ENCODE data around the gene ANAPC2. TPM values are rescaled to one million over a fixed set of nuclear protein-coding genes. Genes with fewer than 3 reads are reported as not detected.
A peak's percentile ranks its signal among the peaks of the same experiment; 100 is the strongest.

The ANAPC2 gene
- 74.5 TPM for total RNA-seq

- peak; percentile 94 for DNase-seq (ENCODE audit: low spot score)
Measured at GRCh38 chr9:137188490-137189296, at the start of gene ANAPC2, which contains the start of gene SSNA1. TSS of gene ANAPC2 (minus strand) at chr9:137188560. CDS start at chr9:137188532, 28 bp downstream. TSS of gene SSNA1 (plus strand) at chr9:137188676. CDS start at chr9:137188727, 51 bp downstream.

GRCh38 chr9:137236936-137237421, 48.6 kb upstream of the ANAPC2 start:
- DNase-seq (ENCODE audit: low spot score) = no peak

- DNase-seq (ENCODE audit: low spot score) = peak; percentile 92
Measured at GRCh38 chr9:137236238-137236935, 48.0 kb upstream of the ANAPC2 start.

GRCh38 chr9:137235424-137236237, 47.3 kb upstream of the ANAPC2 start:
- DNase-seq (ENCODE audit: low spot score) = no peak

- no peak for DNase-seq (ENCODE audit: low spot score)
Measured at GRCh38 chr9:137234758-137235423, 46.5 kb upstream of the ANAPC2 start.

GRCh38 chr9:137234055-137234697, 45.8 kb upstream of the ANAPC2 start:
- DNase-seq (ENCODE audit: low spot score) = no peak

- no peak for DNase-seq (ENCODE audit: low spot score)
Measured at GRCh38 chr9:137233143-137233980, 45.0 kb upstream of the ANAPC2 start.

- no peak for DNase-seq (ENCODE audit: low spot score)
Measured at GRCh38 chr9:137232510-137232909, 44.1 kb upstream of the ANAPC2 start.

GRCh38 chr9:137232101-137232500, 43.7 kb upstream of the ANAPC2 start:
- no peak for DNase-seq (ENCODE audit: low spot score)

GRCh38 chr9:137231372-137232039, 43.1 kb upstream of the ANAPC2 start:
- no peak for DNase-seq (ENCODE audit: low spot score)

- DNase-seq (ENCODE audit: low spot score) = no peak
Measured at GRCh38 chr9:137230705-137231371, 42.5 kb upstream of the ANAPC2 start, which contains the start of gene SLC34A3. TSS of gene SLC34A3 (plus strand) at chr9:137230901. CDS start at chr9:137231703, 802 bp downstream.

GRCh38 chr9:137229903-137230704, 41.7 kb upstream of the ANAPC2 start:
- no peak for DNase-seq (ENCODE audit: low spot score)

- no peak for DNase-seq (ENCODE audit: low spot score)
Measured at GRCh38 chr9:137228968-137229896, 40.9 kb upstream of the ANAPC2 start.

GRCh38 chr9:137228506-137228967, 40.2 kb upstream of the ANAPC2 start:
- DNase-seq (ENCODE audit: low spot score) = no peak

GRCh38 chr9:137227853-137228505, 39.6 kb upstream of the ANAPC2 start:
- DNase-seq (ENCODE audit: low spot score) = no peak

All from ureter (tissue), 1 donor.